ENCODE results near the gene ANKS1A.

GRCh38 chr6:35062676-35063574 lies 173.9 kb downstream of the ANKS1A start:
- TF ChIP-seq CTCF (IDR thresholded peaks at IDR 0.05; ENCODE audit: low read length), result no peak
- no peak for TF ChIP-seq EZH2phosphoT487 (IDR thresholded peaks at IDR 0.05; ENCODE audit: low read length)

Data from MM.1S (cell line).